GM12865 (cell line): ENCODE results near the gene DCTN1.
"Not testable (repeated sequence)": the region's sequence is repeated elsewhere in the genome, so short reads cannot be mapped to it uniquely, and the experiment has no call there.

Experiments used
- DNase-seq: peaks from one replicate; pipeline ENCODE4 v3.0.0; 2010; ENCODE audit warnings: low read depth
- H3K4me3 ChIP-seq: 2 replicates; pipeline ENCODE4 v1.5.1; 2011; ENCODE audit warnings: mild to moderate bottlenecking, low read depth, low read length, control low read depth
- TF ChIP-seq, protein P1 (sequence below): IDR thresholded peaks from 2 replicates; pipeline ENCODE4 v1.5.1; 2011; ENCODE audit warnings: low read length, control low read depth, low read depth, inconsistent platforms; ENCODE audit not compliant: insufficient read depth; ENCODE audit errors: missing control alignments

DCTN1 gene

DNA sequence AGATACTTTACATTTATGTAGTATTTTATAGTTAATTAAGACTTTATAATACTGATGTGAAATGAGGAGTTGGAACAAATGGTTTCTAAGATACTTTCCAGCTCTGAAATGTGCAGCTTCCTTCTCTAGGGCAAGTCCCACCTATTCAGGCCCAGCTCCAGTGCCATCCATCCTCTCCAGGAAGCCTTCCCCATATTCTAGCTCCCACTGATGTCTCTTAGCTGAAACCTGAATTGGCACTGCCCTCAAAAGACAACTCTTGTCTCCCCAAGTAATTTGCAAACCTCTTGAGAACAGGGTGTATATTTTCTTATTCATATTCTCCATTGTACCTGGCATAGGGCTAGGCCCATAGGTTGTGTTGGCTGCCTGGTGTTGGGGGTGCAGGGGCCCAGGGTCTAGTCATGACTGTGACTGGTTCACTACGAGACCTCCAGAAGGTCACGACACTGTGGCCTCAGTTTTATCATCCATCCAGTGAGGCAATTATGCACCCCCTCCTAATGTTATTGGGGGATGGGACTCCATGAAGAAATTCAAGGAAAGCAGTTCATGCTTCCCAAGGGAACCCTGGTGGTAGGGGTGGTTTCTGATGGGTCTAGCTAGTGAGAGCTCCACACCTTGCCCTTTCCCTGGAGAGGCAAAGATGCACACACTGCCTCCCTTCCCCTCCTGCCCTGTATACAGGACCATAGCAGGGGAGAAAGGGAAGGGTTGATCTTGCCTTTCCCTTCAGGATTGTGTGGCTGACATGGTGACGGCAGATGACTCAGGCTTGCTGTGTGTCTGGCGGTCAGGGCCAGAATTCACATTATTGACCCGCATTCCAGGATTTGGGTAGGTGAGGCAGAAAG, 44.3 kb upstream of the DCTN1 start:
- DNase-seq, result no peak
- H3K4me3 ChIP-seq, result no peak overlapping the region
- TF ChIP-seq, protein P1, sequence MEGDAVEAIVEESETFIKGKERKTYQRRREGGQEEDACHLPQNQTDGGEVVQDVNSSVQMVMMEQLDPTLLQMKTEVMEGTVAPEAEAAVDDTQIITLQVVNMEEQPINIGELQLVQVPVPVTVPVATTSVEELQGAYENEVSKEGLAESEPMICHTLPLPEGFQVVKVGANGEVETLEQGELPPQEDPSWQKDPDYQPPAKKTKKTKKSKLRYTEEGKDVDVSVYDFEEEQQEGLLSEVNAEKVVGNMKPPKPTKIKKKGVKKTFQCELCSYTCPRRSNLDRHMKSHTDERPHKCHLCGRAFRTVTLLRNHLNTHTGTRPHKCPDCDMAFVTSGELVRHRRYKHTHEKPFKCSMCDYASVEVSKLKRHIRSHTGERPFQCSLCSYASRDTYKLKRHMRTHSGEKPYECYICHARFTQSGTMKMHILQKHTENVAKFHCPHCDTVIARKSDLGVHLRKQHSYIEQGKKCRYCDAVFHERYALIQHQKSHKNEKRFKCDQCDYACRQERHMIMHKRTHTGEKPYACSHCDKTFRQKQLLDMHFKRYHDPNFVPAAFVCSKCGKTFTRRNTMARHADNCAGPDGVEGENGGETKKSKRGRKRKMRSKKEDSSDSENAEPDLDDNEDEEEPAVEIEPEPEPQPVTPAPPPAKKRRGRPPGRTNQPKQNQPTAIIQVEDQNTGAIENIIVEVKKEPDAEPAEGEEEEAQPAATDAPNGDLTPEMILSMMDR, result no peak

DNA sequence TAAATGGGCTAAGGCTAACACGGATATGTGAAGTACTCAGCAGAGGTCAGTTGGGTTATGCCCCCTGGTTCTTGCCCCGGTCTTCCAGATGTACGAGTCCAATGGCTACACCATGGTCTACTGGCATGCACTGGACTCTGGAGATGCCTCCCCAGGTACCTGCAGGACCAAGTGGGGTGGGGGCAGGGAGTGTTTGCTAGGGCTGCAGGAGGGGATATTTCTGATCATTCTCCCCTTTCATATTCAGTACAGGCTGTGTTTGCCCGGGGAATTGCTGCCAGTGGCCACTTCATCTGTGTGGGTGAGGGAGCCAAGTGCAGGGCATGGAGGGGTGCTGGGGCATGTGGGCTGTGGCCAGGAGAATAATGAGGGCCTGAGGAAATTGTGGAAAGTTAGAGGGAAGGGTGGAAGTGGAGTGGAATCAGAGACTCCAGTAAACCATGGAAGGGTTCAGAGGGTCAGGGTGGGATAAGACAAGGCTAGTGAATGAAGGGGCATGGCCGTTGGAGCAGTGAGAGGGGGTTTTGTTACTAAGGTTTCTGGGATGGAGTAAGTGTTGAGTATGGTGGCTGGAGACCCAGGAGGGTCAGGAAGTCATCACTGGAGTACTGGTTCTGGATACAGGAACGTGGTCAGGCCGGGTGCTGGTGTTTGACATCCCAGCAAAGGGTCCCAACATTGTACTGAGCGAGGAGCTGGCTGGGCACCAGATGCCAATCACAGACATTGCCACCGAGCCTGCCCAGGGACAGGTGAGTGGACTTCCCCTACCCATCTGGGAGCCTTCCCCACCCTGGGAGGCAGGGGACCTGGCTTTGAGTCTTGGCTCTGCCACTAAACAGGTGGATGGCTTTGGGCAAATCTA, 43.4 kb upstream of the DCTN1 start:
- TF ChIP-seq, protein P1, result no peak
- DNase-seq, result no peak

DNA sequence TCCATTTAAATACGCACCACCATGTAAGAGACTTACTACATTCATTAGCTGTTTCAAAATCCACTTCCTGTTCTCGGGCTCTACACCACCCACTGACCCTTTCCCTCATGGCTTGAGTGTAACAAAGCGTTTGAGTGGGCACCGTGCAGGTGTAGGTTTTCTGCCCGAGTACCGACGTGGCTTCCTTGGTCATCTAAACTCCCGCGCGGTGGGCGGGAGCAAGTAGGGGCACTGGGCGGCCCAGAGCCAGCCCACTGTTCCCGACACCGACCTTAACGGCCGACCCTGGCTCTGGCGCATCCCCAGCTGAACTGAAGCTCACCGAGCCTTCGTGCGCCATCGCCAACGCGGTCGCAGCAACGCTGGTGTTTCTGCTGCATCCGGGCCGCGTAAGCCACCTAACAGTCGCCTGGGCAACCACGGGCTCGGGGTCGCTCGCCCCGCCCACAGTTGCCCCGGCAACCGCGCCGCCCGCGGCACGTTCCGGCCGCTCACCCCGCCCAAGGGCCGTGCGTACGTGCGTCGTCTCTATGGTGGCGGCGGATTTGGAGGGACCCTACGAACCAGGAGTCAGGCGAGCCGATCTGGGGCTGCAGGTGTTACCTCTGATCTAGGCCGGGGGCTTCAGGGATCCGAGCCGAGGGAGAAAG, 41.2 kb upstream of the DCTN1 start, which contains the start of the genes C2orf81 and WDR54:
C2orf81 (minus strand) TSS at position 399 of the 650 bp plus-strand sequence; CDS start at position 340, 59 bp downstream.
WDR54 (plus strand) TSS at position 510 of the 650 bp plus-strand sequence. CDS start 424 bp downstream, outside the sequence.
- H3K4me3 ChIP-seq, result peak within 1 kb of the TSS; percentile 63
- DNase-seq, result peak; percentile 98
- TF ChIP-seq, protein P1, result no peak

More for the DNA sequence above, 43.4 kb upstream of the DCTN1 start:
- H3K4me3 ChIP-seq, result no peak overlapping the region

DNA sequence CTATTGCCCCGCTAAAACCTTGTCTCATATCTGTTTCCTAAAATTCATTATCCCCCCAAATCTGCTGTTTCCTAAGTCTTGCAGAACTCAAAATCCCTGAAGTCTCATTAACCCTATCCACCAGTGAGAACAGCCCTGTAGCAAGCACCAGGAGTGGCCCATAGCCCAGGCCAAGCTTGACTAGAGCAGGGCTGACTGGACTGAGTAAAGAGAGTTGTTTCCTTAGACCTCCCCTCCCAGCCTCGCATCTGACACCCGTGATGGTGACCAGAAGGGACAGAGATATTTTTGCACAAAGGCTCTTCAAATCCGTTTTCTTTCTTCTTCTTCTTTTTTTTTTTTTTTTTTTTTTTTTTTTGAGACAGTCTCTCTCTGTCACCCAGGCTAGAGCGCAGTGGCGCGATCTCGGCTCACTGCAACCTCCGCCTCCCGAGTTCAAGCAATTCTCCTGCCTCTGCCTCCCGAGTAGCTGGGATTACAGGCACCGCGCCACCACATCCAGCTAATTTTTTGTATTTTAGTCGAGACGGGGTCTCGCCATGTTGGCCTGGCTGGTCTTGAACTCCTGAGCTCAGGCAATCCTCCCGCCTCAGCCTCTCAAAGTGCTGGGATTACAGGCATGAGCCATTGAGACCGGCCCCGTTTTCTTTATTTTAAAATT, 40.5 kb upstream of the DCTN1 start:
- DNase-seq, result not testable (repeated sequence)

DNA sequence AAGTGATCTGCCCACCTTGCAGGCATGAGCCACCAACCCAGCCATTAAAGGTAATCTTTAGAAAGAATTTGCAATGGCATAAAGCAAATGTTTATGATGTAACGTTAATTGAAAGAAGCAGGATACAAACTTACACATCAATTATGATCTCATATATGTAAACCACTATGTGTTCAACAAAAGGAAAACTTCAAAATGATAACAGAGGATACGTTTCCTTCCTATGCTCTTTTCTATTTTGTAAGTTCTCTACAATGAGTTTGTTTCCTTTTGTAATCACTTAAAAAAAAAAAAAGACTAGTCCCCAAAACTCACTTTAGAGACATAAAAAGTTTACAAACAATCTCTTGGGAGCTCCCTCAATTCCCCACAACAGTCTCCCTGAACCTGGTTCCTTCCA, 39.9 kb upstream of the DCTN1 start:
- TF ChIP-seq, protein P1, result no peak
- peak overlapping the region; percentile 63 for H3K4me3 ChIP-seq
- DNase-seq, result no peak

More for the DNA sequence above, 40.5 kb upstream of the DCTN1 start:
- H3K4me3 ChIP-seq, result peak overlapping the region; percentile 63

DNA sequence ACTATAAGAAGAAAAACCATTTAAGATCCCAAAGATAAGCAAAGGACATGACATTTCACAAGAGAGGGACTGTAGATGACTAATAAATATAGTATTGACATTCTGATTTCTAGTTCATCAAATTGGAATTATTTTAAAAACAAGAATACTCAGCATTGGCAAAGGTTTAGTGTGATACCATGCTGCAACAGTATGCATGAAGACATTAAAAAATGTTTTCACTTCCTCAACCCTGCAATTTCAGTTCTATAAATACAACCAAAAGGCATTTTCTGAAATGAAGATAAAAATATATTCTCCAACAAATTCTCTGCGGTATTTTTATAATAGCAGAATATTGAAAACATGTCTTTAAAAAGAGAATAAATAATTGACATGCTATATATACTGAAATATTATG, 39.2 kb upstream of the DCTN1 start:
- TF ChIP-seq, protein P1, result no peak
- H3K4me3 ChIP-seq, result peak overlapping the region; percentile 63; the same call in 1 of the 2 replicates
- no peak for DNase-seq
